HepG2 (cell line): ENCODE measurements around the gene CHRNB2. TPM values are rescaled to one million over a fixed set of nuclear protein-coding genes. Genes with fewer than 3 reads are reported as not detected.
A peak's percentile ranks its signal among the peaks of the same experiment; 100 is the strongest.

Experiments used
- ATAC-seq: fragments of 200-7000 bp; cut with Tn5 transposase; 3 replicates; pipeline ENCODE4 v1.9.1; 2020; ENCODE audit warnings: mild to moderate bottlenecking, moderate library complexity
- BruUV-seq: library from RNA; stranded (reverse); fragments of 400-500 nt; replicated peaks from 2 replicates; lab custom pipeline; 2021; lab: Mats Ljungman, UMichigan
- CTCF ChIA-PET: fragments of 300-600 bp; formaldehyde crosslinking; extraction: SDS; loops from one replicate; lab custom pipeline; 2021; ENCODE audit warnings: low total read pairs, inconsistent platforms, low intra/inter-chr PET ratio; lab: Yijun Ruan, JAX
- POLR2A ChIA-PET: fragments of 350-600 bp; sonication (Branson Sonifier 250); formaldehyde crosslinking; loops from one replicate; lab custom pipeline; 2020; ENCODE audit warnings: antibody characterized with exemption, inconsistent platforms; lab: Yijun Ruan, JAX
- DNase-seq: peaks from one replicate; pipeline ENCODE4 v3.0.0-alpha.2; 2015; ENCODE audit warnings: low spot score
- FAIRE-seq: peaks from 3 replicates; lab custom pipeline; 2011; peaks lifted over from hg19 to GRCh38; lab: Jason Lieb, UNC
- H2AFZ ChIP-seq: one replicate; pipeline ENCODE4 v1.6.1; 2011; ENCODE audit warnings: low read length, inconsistent platforms
- H3K27ac ChIP-seq: fragments of 300-600 bp; 3 replicates; pipeline ENCODE4 v1.8.0; 2011; ENCODE audit warnings: mixed run types, mild to moderate bottlenecking, mixed read lengths, low read length, inconsistent platforms; ENCODE audit not compliant: insufficient read depth; ENCODE audit errors: extremely low read length
- H3K27me3 ChIP-seq, 2 experiments: fragments of 200-600 bp in 1 of 2; 2 replicates in 1 of 2; 3 replicates in 1 of 2; pipeline versions ENCODE4 v1.6.0 to v1.8.0; 2011; ENCODE audit warnings: low read length in 2 of 2, mild to moderate bottlenecking in 2 of 2, moderate library complexity in 2 of 2, inconsistent platforms in 1 of 2; ENCODE audit not compliant: insufficient read depth in 2 of 2, control insufficient read depth in 1 of 2
- H3K36me3 ChIP-seq, 2 experiments: fragments of 200-600 bp in 1 of 2; replicated peaks in 1 of 2; 2 replicates in 1 of 2; 3 replicates in 1 of 2; pipeline versions ENCODE4 v1.5.1 to v1.8.0; 2011; ENCODE audit warnings: low read length in 2 of 2, inconsistent platforms in 1 of 2; ENCODE audit not compliant: insufficient read depth in 2 of 2, control insufficient read depth in 1 of 2
- H3K4me1 ChIP-seq: 2 replicates; pipeline ENCODE4 v1.5.1; 2012; ENCODE audit warnings: low read length, inconsistent platforms; ENCODE audit not compliant: insufficient read depth
- H3K4me2 ChIP-seq: 2 replicates; pipeline ENCODE4 v1.6.0; 2011; ENCODE audit warnings: low read depth, low read length, inconsistent platforms
- H3K4me3 ChIP-seq, 3 experiments: fragments of 200-600 bp in 1 of 3; sonication (generic), shearing (Covaris generic) in 1 of 3; replicated peaks in 1 of 3; 2 replicates each; pipeline ENCODE4 v1.5.1; 2011 to 2016; ENCODE audit warnings: low read length in 3 of 3, inconsistent platforms in 2 of 3, low read depth in 2 of 3, mild to moderate bottlenecking in 2 of 3, control low read depth in 1 of 3, mixed read lengths in 1 of 3; ENCODE audit not compliant: insufficient read depth in 1 of 3
- H3K79me2 ChIP-seq: one replicate; pipeline ENCODE4 v1.6.1; 2011; ENCODE audit warnings: low read length, inconsistent platforms; ENCODE audit not compliant: insufficient read depth
- H3K9ac ChIP-seq: 2 replicates; pipeline ENCODE4 v1.6.0; 2011; ENCODE audit warnings: mild to moderate bottlenecking, low read depth, low read length, inconsistent platforms; ENCODE audit not compliant: insufficient read depth
- H3K9me3 ChIP-seq: 2 replicates; pipeline ENCODE4 v1.5.1; 2012; ENCODE audit warnings: mild to moderate bottlenecking, low read length
- H4K20me1 ChIP-seq: 2 replicates; pipeline ENCODE4 v1.6.0; 2011; ENCODE audit warnings: inconsistent platforms, mild to moderate bottlenecking, low read length, moderate library complexity; ENCODE audit not compliant: insufficient read depth
- ATF1 ChIP-seq: IDR thresholded peaks from 2 replicates; pipeline ENCODE4 v1.6.1; 2016; ENCODE audit warnings: mild to moderate bottlenecking, control low read depth
- CCDC6 ChIP-seq: sonication (generic); formaldehyde crosslinking; IDR thresholded peaks from 2 replicates; pipeline ENCODE4 v1.8.1; 2022; ENCODE audit warnings: mild to moderate bottlenecking, missing genetic modification reagents, moderate library complexity
- CREB1 ChIP-seq, 2 experiments: fragments of 450-650 bp in 1 of 2; IDR thresholded peaks; 2 replicates each; pipeline ENCODE4 v1.6.1; 2016 to 2017; ENCODE audit warnings: control low read depth in 1 of 2, mild to moderate bottlenecking in 1 of 2, missing compliant biosample characterization in 1 of 2, missing genetic modification characterization in 1 of 2
- GABPA ChIP-seq, 2 experiments: IDR thresholded peaks; 2 replicates each; pipeline ENCODE4 v1.6.1; 2011 to 2016; ENCODE audit warnings: low read depth in 2 of 2, low read length in 1 of 2, missing biosample characterization in 1 of 2, missing genetic modification characterization in 1 of 2
- GTF3A ChIP-seq: sonication (generic); formaldehyde crosslinking; conservative IDR thresholded peaks from 2 replicates; pipeline ENCODE4 v1.4.0; 2020; ENCODE audit warnings: mild to moderate bottlenecking, missing genetic modification reagents
- KAT8 ChIP-seq: IDR thresholded peaks from 2 replicates; pipeline ENCODE4 v1.6.1; 2016; ENCODE audit warnings: missing genetic modification reagents, missing compliant biosample characterization
- KDM5A ChIP-seq: fragments of 200-600 bp; sonication (generic); IDR thresholded peaks from 2 replicates; pipeline ENCODE4 v1.7.0; 2018; ENCODE audit warnings: antibody characterized with exemption, mild to moderate bottlenecking, low read length, borderline replicate concordance
- LCORL ChIP-seq, 2 experiments: fragments of 450-650 bp in 1 of 2; sonication (generic) in 1 of 2; formaldehyde crosslinking in 1 of 2; IDR thresholded peaks; 2 replicates each; pipeline versions ENCODE4 v1.5.0 to v1.6.1; 2017 to 2020; ENCODE audit warnings: antibody characterized with exemption in 1 of 2, missing genetic modification reagents in 1 of 2
- NCOR1 ChIP-seq: fragments of 200-600 bp; sonication (generic); IDR thresholded peaks from 2 replicates; pipeline ENCODE4 v1.7.0; 2017; ENCODE audit warnings: antibody characterized with exemption, low read length, borderline replicate concordance
- RBFOX2 ChIP-seq: fragments of 200-400 bp; formaldehyde crosslinking; IDR thresholded peaks from 2 replicates; pipeline ENCODE4 v1.6.1; 2017; ENCODE audit warnings: low read depth, mild to moderate bottlenecking, low read length
- TOPORS ChIP-seq: sonication (generic); formaldehyde crosslinking; IDR thresholded peaks from 2 replicates; pipeline ENCODE4 v1.8.0; 2023; ENCODE audit warnings: mild to moderate bottlenecking, missing genetic modification reagents
- ZFP36L1 ChIP-seq: sonication (generic); formaldehyde crosslinking; IDR thresholded peaks from 2 replicates; pipeline ENCODE4 v1.8.0; 2022; ENCODE audit warnings: mild to moderate bottlenecking, missing genetic modification reagents, moderate library complexity
- ZNF280B ChIP-seq: sonication (generic); formaldehyde crosslinking; IDR thresholded peaks from 2 replicates; pipeline ENCODE4 v1.5.0; 2020; ENCODE audit warnings: missing genetic modification reagents, mild to moderate bottlenecking, borderline replicate concordance
- ZNF414 ChIP-seq: sonication (generic); formaldehyde crosslinking; IDR thresholded peaks from 2 replicates; pipeline ENCODE4 v1.5.0; 2020; ENCODE audit warnings: missing genetic modification reagents
- WGBS: methylation state at CpG from one replicate; pipeline ENCODE4 v1.1.6; 2017; ENCODE audit warnings: low lambda C conversion rate; 5-methylcytosine and 5-hydroxymethylcytosine counted together
- in situ Hi-C: cut with HindIII; loops from 2 replicates; pipeline ENCODE4 v1.10.0; 2017; ENCODE audit warnings: low pct_unique_long_range_greater_than_20kb; ENCODE audit not compliant: extremely low pct_ligation_motif_present
- intact Hi-C: fragments of 100-400 bp; cut with micrococcal nuclease; formaldehyde crosslinking; loops from one replicate; pipeline ENCODE4 v1.10.0; 2022; ENCODE audit not compliant: unreplicated experiment
- polyA plus RNA-seq, 8 experiments: library from polyadenylated mRNA; depleted of rRNA in 3 of 8; stranded (reverse) in 7 of 8; unstranded in 1 of 8; fragments of >200 nt; fragmentation: Illumina TruSeq in 4 of 8; extraction: Trizol in 4 of 8; gene quantifications; 2 replicates each; pipeline versions ENCODE4 v1.2.1 to v1.2.3, GENCODE V29; 2011 to 2016; ENCODE audit warnings: low read depth in 4 of 8, missing spikeins in 1 of 8, mixed read lengths in 1 of 8; ENCODE audit not compliant: insufficient read depth in 1 of 8
- total RNA-seq, 5 experiments: library from RNA; depleted of rRNA; stranded (reverse); fragments of >200 nt; fragmentation: Illumina TruSeq; extraction: Trizol; gene quantifications; 2 replicates each; pipeline ENCODE4 v1.2.3, GENCODE V29; 2016; ENCODE audit warnings: low read depth in 1 of 5

The CHRNB2 gene
- total and polyA plus RNA-seq, 2 of the 13 experiments (the other 11 are each of a cell fraction or from before 2014, with no cell fraction given), result 0.03 to 0.07 TPM

GRCh38 chr1:154627257-154628120 lies 59.9 kb downstream of the CHRNB2 start (continued):
- peak; percentile 33 for TF ChIP-seq ZNF280B

GRCh38 chr1:154628121-154628405 lies 60.5 kb downstream of the CHRNB2 start:
- 1% methylated on average over 5 of the region's 5 CpGs for WGBS
- no peaks in the 10 kb centered on the region; a peak in 1 of 5 replicates for H3K27me3 ChIP-seq
- intact Hi-C loops, result no loop called here
- POLR2A ChIA-PET, result interaction anchor here (1.0 to 1.4 kb wide), 2 partner anchors 68 to 308 kb away, joined by 3 to 5 read pairs; partner anchors contain the start of gene PMVK
- peaks cover 8% of the 10 kb centered on the region; the same call in 1 of the 2 replicates for H3K9me3 ChIP-seq
- CTCF ChIA-PET, result interaction anchor here (1.1 kb wide), 1 partner anchor 68 kb away, joined by 3 read pairs; no protein-coding TSS in a partner anchor
- peaks cover 26% of the 10 kb centered on the region for H3K4me1 ChIP-seq
- H3K4me2 ChIP-seq, result peak overlapping the region; percentile 73
- FAIRE-seq, result no peak
- H3K4me3 ChIP-seq, result peak overlapping the region; percentile 80 to 99 (median 97)
- peak; percentile 70; the same call in 1 of the 2 replicates for TF ChIP-seq LCORL (IDR thresholded peaks at IDR 0.05)
- TF ChIP-seq LCORL (CRISPR knock-in tag; IDR thresholded peaks at IDR 0.05), result no peak
- TF ChIP-seq CREB1 (IDR thresholded peaks at IDR 0.05), result no peak
- TF ChIP-seq CREB1 (CRISPR knock-in tag; IDR thresholded peaks at IDR 0.05), result peak; percentile 75
- no peak for TF ChIP-seq ZNF414 (CRISPR knock-in tag)
- no peak for TF ChIP-seq TOPORS (CRISPR knock-in tag)
- TF ChIP-seq KAT8, result peak; percentile 8
- no peak for TF ChIP-seq GTF3A
- peak; percentile 32 for TF ChIP-seq ATF1 (CRISPR knock-in tag)
- TF ChIP-seq NCOR1, result peak; percentile 14; the same call in 1 of the 2 replicates
- TF ChIP-seq CCDC6, result 0 out of 2 replicates have a peak, but pooled peaks have one; percentile 45
- TF ChIP-seq RBFOX2, result peak; percentile 36; the same call in 1 of the 2 replicates
- TF ChIP-seq ZFP36L1 (CRISPR knock-in tag), result 0 out of 2 replicates have a peak, but pooled peaks have one; percentile 4
- peak; percentile 90 for TF ChIP-seq KDM5A
- TF ChIP-seq GABPA (IDR thresholded peaks at IDR 0.05; ENCODE audit: low read depth, low read length), result no peak
- TF ChIP-seq GABPA (CRISPR knock-in tag; IDR thresholded peaks at IDR 0.05; ENCODE audit: low read depth), result peak; percentile 11; the same call in 1 of the 2 replicates
- no TSS peak for BruUV-seq
- peak overlapping the region; percentile 95 for H3K9ac ChIP-seq
- peaks cover 11% of the 10 kb centered on the region for H4K20me1 ChIP-seq
- in situ Hi-C loops, result no loop called here
- H3K79me2 ChIP-seq, result peaks cover 46% of the 10 kb centered on the region
- H3K27ac ChIP-seq, result peak overlapping the region; percentile 94
- ATAC-seq, result peak; percentile 10; the same call in 2 of the 3 replicates
- H3K36me3 ChIP-seq, result peaks cover 0 to 9% of the 10 kb centered on the region in 2 experiments; a peak in 2 of 5 replicates
- H2AFZ ChIP-seq, result peak overlapping the region; percentile 100
- DNase-seq, result no peak
